Neuronal stem cell (in vitro differentiated cells): ENCODE measurements around the gene RALA.

Experiments used
- DNase-seq: peaks from one replicate; pipeline ENCODE4 v3.0.0-alpha.2; 2013; ENCODE audit warnings: low spot score
- H2AFZ ChIP-seq: one replicate; pipeline ENCODE4 v1.6.1; 2013; ENCODE audit warnings: mild to moderate bottlenecking, low read length, inconsistent platforms
- H2AK5ac ChIP-seq: 2 replicates; pipeline ENCODE4 v1.6.1; 2013; ENCODE audit warnings: low read depth, mild to moderate bottlenecking, inconsistent platforms, low read length, moderate library complexity, mixed read lengths
- H2BK120ac ChIP-seq: 2 replicates; pipeline ENCODE4 v1.6.1; 2013; ENCODE audit warnings: low read depth, mild to moderate bottlenecking, inconsistent platforms, low read length, moderate library complexity, mixed read lengths
- H2BK12ac ChIP-seq: one replicate; pipeline ENCODE4 v1.6.1; 2013; ENCODE audit warnings: low read length, inconsistent platforms
- H2BK15ac ChIP-seq: 2 replicates; pipeline ENCODE4 v1.6.1; 2013; ENCODE audit warnings: mild to moderate bottlenecking, low read length, inconsistent platforms, mixed read lengths
- H2BK5ac ChIP-seq: one replicate; pipeline ENCODE4 v1.6.1; 2013; ENCODE audit warnings: inconsistent platforms, mild to moderate bottlenecking, low read length, moderate library complexity
- H3K14ac ChIP-seq: one replicate; pipeline ENCODE4 v1.6.1; 2013; ENCODE audit warnings: low read length, inconsistent platforms
- H3K18ac ChIP-seq: 2 replicates; pipeline ENCODE4 v1.6.1; 2013; ENCODE audit warnings: low read length, inconsistent platforms
- H3K23ac ChIP-seq: 2 replicates; pipeline ENCODE4 v1.6.1; 2013; ENCODE audit warnings: low read depth, mild to moderate bottlenecking, mixed read lengths, low read length, inconsistent platforms; ENCODE audit not compliant: poor library complexity
- H3K27ac ChIP-seq: replicated peaks from 3 replicates; pipeline ENCODE4 v1.5.1; 2013; ENCODE audit warnings: low read length, inconsistent platforms
- H3K27me3 ChIP-seq, 3 experiments: 2 replicates each; pipeline ENCODE4 v1.6.1; 2013; ENCODE audit warnings: low read length in 3 of 3, mild to moderate bottlenecking in 2 of 3, inconsistent platforms in 1 of 3, low read depth in 1 of 3, mixed read lengths in 1 of 3, moderate library complexity in 1 of 3; ENCODE audit not compliant: control insufficient read depth in 3 of 3, insufficient read depth in 3 of 3
- H3K36me3 ChIP-seq, 2 donors: replicated peaks in 1 of 2; 2 replicates each; pipeline ENCODE4 v1.6.1; 2013; ENCODE audit warnings: low read length in 2 of 2; ENCODE audit not compliant: control insufficient read depth in 2 of 2, insufficient read depth in 2 of 2
- H3K4ac ChIP-seq: 2 replicates; pipeline ENCODE4 v1.6.1; 2013; ENCODE audit warnings: inconsistent platforms, mild to moderate bottlenecking, low read length, moderate library complexity
- H3K4me1 ChIP-seq, 2 donors: 1 replicate in 1 of 2; 2 replicates in 1 of 2; pipeline ENCODE4 v1.6.1; 2013; ENCODE audit warnings: low read length in 2 of 2, low read depth in 1 of 2; ENCODE audit not compliant: control insufficient read depth in 2 of 2, insufficient read depth in 1 of 2
- H3K4me2 ChIP-seq: one replicate; pipeline ENCODE4 v1.6.1; 2013; ENCODE audit warnings: mild to moderate bottlenecking, low read length, inconsistent platforms; ENCODE audit not compliant: insufficient read depth, poor library complexity, severe bottlenecking
- H3K4me3 ChIP-seq, 2 donors: 2 replicates each; pipeline ENCODE4 v1.5.1; 2013; ENCODE audit warnings: low read length in 2 of 2, mild to moderate bottlenecking in 2 of 2, inconsistent platforms in 1 of 2, moderate library complexity in 1 of 2
- H3K79me1 ChIP-seq: one replicate; pipeline ENCODE4 v1.6.1; 2013; ENCODE audit warnings: low read depth, mild to moderate bottlenecking, inconsistent platforms, low read length, moderate library complexity
- H3K9ac ChIP-seq: one replicate; pipeline ENCODE4 v1.6.1; 2013; ENCODE audit warnings: mild to moderate bottlenecking, low read depth, low read length, inconsistent platforms; ENCODE audit not compliant: poor library complexity
- H3K9me3 ChIP-seq, 2 donors: replicated peaks in 1 of 2; 2 replicates each; pipeline versions ENCODE3 to v1.6.1; 2013; ENCODE audit warnings: low read length in 2 of 2, mild to moderate bottlenecking in 2 of 2, inconsistent platforms in 1 of 2, low read depth in 1 of 2, mixed read lengths in 1 of 2, moderate library complexity in 1 of 2; ENCODE audit not compliant: control insufficient read depth in 2 of 2, insufficient read depth in 1 of 2
- H4K8ac ChIP-seq: one replicate; pipeline ENCODE4 v1.6.1; 2013; ENCODE audit warnings: low read depth, mild to moderate bottlenecking, inconsistent platforms, low read length, moderate library complexity
- H4K91ac ChIP-seq: one replicate; pipeline ENCODE4 v1.6.1; 2013; ENCODE audit warnings: low read length, low read depth, mild to moderate bottlenecking, inconsistent platforms; ENCODE audit not compliant: poor library complexity
- WGBS, 2 donors: extraction: QIAGEN DNeasy Blood & Tissue Kit; methylation state at CpG; one replicate each; pipeline ENCODE4 v1.1.7; 2013; ENCODE audit warnings: missing lambda C conversion rate in 2 of 2, mixed read lengths in 1 of 2; ENCODE audit not compliant: insufficient read length in 2 of 2, insufficient replicate concordance in 1 of 2; ENCODE audit errors: extremely low coverage in 2 of 2; 5-methylcytosine and 5-hydroxymethylcytosine counted together

Gene RALA

DNA sequence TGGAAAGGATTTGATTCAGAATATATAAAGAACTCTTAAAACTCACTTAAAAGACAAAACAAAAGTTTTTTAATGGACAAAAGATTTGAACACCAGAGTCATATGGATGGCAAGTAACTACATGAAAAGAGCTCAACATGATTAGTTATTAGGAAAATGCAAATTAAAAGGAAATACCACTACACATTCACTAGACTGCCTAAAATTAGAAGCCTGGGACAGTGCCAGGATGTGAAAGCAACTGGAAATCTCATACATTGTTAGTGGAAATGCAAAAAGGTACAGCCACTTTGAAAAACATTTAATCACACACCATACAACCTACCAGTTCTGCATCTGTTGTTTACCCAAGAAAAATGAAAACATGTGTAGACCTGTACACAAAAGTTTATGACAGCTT, 48.8 kb downstream of the RALA start:
- no peak overlapping the region for H2BK15ac ChIP-seq
- H3K79me1 ChIP-seq: peaks cover 2% of the 10 kb centered on the region
- no peak overlapping the region for H3K27ac ChIP-seq
- H3K14ac ChIP-seq: no peak overlapping the region
- no peak overlapping the region for H3K23ac ChIP-seq
- H3K4me3 ChIP-seq: no peak overlapping the region
- H3K27me3 ChIP-seq: no peaks in the 10 kb centered on the region
- H2BK12ac ChIP-seq: no peak overlapping the region
- no peak overlapping the region for H2AK5ac ChIP-seq
- H3K9ac ChIP-seq: no peak overlapping the region
- H2BK120ac ChIP-seq: no peak overlapping the region
- no peak overlapping the region for H3K18ac ChIP-seq
- H4K91ac ChIP-seq: no peak overlapping the region
- no peak overlapping the region for H2BK5ac ChIP-seq
- H3K9me3 ChIP-seq: peaks cover 2 to 5% of the 10 kb centered on the region in 2 donors
- H3K4me1 ChIP-seq: peaks cover 0 to 3% of the 10 kb centered on the region in 2 donors
- no peak overlapping the region for H2AFZ ChIP-seq
- no peak overlapping the region for H3K4me2 ChIP-seq
- peaks cover 0 to 4% of the 10 kb centered on the region in 2 donors for H3K36me3 ChIP-seq
- H4K8ac ChIP-seq: no peak overlapping the region
- no peak overlapping the region for H3K4ac ChIP-seq
- DNase-seq: no peak

GRCh38 chr7:39673868-39674267, 50.5 kb downstream of the RALA start:
- Histone ChIP-seq H2BK5ac (no peak overlapping the region), H3K4ac (no peak overlapping the region), H3K9me3 (peaks cover 2 to 5% of the 10 kb centered on the region in 2 donors), H3K23ac (no peak overlapping the region), H3K27ac (no peak overlapping the region), H3K4me3 (no peak overlapping the region), H3K79me1 (peaks cover 2% of the 10 kb centered on the region), H2BK12ac (no peak overlapping the region), H2AK5ac (no peak overlapping the region), H3K14ac (no peak overlapping the region), H3K18ac (no peak overlapping the region), H3K36me3 (peaks cover 0 to 4% of the 10 kb centered on the region in 2 donors), H4K8ac (no peak overlapping the region), H2BK15ac (no peak overlapping the region), H3K27me3 (no peaks in the 10 kb centered on the region), H2AFZ (no peak overlapping the region), H3K4me1 (no peaks in the 10 kb centered on the region), H4K91ac (no peak overlapping the region), H2BK120ac (no peak overlapping the region), H3K4me2 (no peak overlapping the region), H3K9ac (no peak overlapping the region)
- WGBS, 2 donors: no CpG with 5 or more reads among the region's 3 CpGs
- DNase-seq: no peak

GRCh38 chr7:39674406-39674805, 51.0 kb downstream of the RALA start:
- Histone ChIP-seq H3K79me1 (peaks cover 2% of the 10 kb centered on the region), H3K23ac (no peak overlapping the region), H2BK120ac (no peak overlapping the region), H3K9me3 (peaks cover 2 to 5% of the 10 kb centered on the region in 2 donors), H3K27me3 (no peaks in the 10 kb centered on the region), H2BK15ac (no peak overlapping the region), H2BK5ac (no peak overlapping the region), H4K8ac (no peak overlapping the region), H3K9ac (no peak overlapping the region), H3K4me3 (no peak overlapping the region), H3K36me3 (peaks cover 0 to 4% of the 10 kb centered on the region in 2 donors), H2BK12ac (no peak overlapping the region), H4K91ac (no peak overlapping the region), H3K18ac (no peak overlapping the region), H3K4ac (no peak overlapping the region), H3K27ac (no peak overlapping the region), H3K4me2 (no peak overlapping the region), H3K14ac (no peak overlapping the region), H2AK5ac (no peak overlapping the region), H3K4me1 (no peaks in the 10 kb centered on the region), H2AFZ (no peak overlapping the region)
- DNase-seq: no peak
- no CpG with 5 or more reads among the region's 1 CpG for WGBS, 2 donors

- H3K4me1 ChIP-seq: no peaks in the 10 kb centered on the region
- no peak overlapping the region for H3K14ac ChIP-seq
- H3K4me3 ChIP-seq: no peak overlapping the region
- H3K4me2 ChIP-seq: no peak overlapping the region
- H2BK12ac ChIP-seq: no peak overlapping the region
- no peak overlapping the region for H4K91ac ChIP-seq
- H3K79me1 ChIP-seq: peaks cover 2% of the 10 kb centered on the region
- no peak overlapping the region for H4K8ac ChIP-seq
- no peak overlapping the region for H2BK15ac ChIP-seq
- H3K27me3 ChIP-seq: no peaks in the 10 kb centered on the region
- no peak overlapping the region for H3K23ac ChIP-seq
- no peak overlapping the region for H3K18ac ChIP-seq
- H3K36me3 ChIP-seq: peaks cover 0 to 4% of the 10 kb centered on the region in 2 donors
- H2BK5ac ChIP-seq: no peak overlapping the region
- no peak overlapping the region for H2BK120ac ChIP-seq
- peaks cover 2 to 5% of the 10 kb centered on the region in 2 donors for H3K9me3 ChIP-seq
- no peak overlapping the region for H3K4ac ChIP-seq
- WGBS, 2 donors: no CpG with 5 or more reads among the region's 2 CpGs
- no peak overlapping the region for H3K27ac ChIP-seq
- no peak for DNase-seq
- H3K9ac ChIP-seq: no peak overlapping the region
- H2AK5ac ChIP-seq: no peak overlapping the region
- no peak overlapping the region for H2AFZ ChIP-seq
These were observed 53.0 kb downstream of the RALA start for GRCh38 chr7:39676346-39676745.
